Peyer's patch (tissue), 4 donors: ENCODE data around the gene HBQ1. TPM values are rescaled to one million over a fixed set of nuclear protein-coding genes. Genes with fewer than 3 reads are reported as not detected.
"Not testable (repeated sequence)": the region's sequence is repeated elsewhere in the genome, so short reads cannot be mapped to it uniquely, and the experiment has no call there.

ENCODE experiments used
- DNase-seq, 3 donors: peaks; one replicate each; pipeline ENCODE4 v3.0.0-alpha.2; 2017 to 2019
- H3K27ac ChIP-seq, 4 donors: fragments of 200-600 bp; sonication (generic); one replicate each; pipeline ENCODE4 v1.5.1; 2016 to 2019
- H3K27me3 ChIP-seq, 2 donors: fragments of 200-600 bp; sonication (generic); one replicate each; pipeline ENCODE4 v1.5.1; 2019
- H3K36me3 ChIP-seq, 3 donors: fragments of 200-600 bp; sonication (generic); one replicate each; pipeline ENCODE4 v1.5.1; 2016 to 2019
- H3K4me1 ChIP-seq, 4 donors: fragments of 200-600 bp; sonication (generic); one replicate each; pipeline ENCODE4 v1.5.1; 2016 to 2019
- H3K4me3 ChIP-seq, 4 donors: fragments of 200-600 bp; sonication (generic); 1 replicate in 3 of 4; 2 replicates in 1 of 4; pipeline ENCODE4 v1.5.1; 2016 to 2019; ENCODE audit warnings: mild to moderate bottlenecking in 1 of 4
- H3K9me3 ChIP-seq, 4 donors: fragments of 200-600 bp; sonication (generic); one replicate each; pipeline ENCODE4 v1.5.1; 2016 to 2019; ENCODE audit warnings: mild to moderate bottlenecking in 1 of 4
- POLR2A ChIP-seq, 2 donors: fragments of 450-650 bp; IDR thresholded peaks; one replicate each; pipeline ENCODE4 v1.5.1; 2017; ENCODE audit warnings: antibody characterized with exemption in 2 of 2, mild to moderate bottlenecking in 2 of 2, moderate library complexity in 2 of 2
- small RNA-seq, 2 donors: library from RNA; depleted of rRNA; stranded (forward); fragments of <200 nt; gene quantifications; one replicate each; pipeline ENCODE3, GENCODE V24; 2016
- total RNA-seq, 4 donors: library from RNA; depleted of rRNA; stranded (reverse); fragments of >200 nt; gene quantifications; one replicate each; pipeline ENCODE4 v1.1.0, GENCODE V29; 2016
- TF ChIP-seq, protein P1 (sequence below), 6 experiments: fragments of 450-650 bp in 4 of 6; fragments of 200-600 bp in 2 of 6; sonication (generic) in 1 of 6; IDR thresholded peaks; one replicate each; pipeline ENCODE4 v1.5.1; 2017 to 2019; ENCODE audit warnings: antibody characterized with exemption in 6 of 6, mild to moderate bottlenecking in 3 of 6, moderate library complexity in 1 of 6

The HBQ1 gene
- total RNA-seq, 4 donors from 2014 or later, result not detected

DNA sequence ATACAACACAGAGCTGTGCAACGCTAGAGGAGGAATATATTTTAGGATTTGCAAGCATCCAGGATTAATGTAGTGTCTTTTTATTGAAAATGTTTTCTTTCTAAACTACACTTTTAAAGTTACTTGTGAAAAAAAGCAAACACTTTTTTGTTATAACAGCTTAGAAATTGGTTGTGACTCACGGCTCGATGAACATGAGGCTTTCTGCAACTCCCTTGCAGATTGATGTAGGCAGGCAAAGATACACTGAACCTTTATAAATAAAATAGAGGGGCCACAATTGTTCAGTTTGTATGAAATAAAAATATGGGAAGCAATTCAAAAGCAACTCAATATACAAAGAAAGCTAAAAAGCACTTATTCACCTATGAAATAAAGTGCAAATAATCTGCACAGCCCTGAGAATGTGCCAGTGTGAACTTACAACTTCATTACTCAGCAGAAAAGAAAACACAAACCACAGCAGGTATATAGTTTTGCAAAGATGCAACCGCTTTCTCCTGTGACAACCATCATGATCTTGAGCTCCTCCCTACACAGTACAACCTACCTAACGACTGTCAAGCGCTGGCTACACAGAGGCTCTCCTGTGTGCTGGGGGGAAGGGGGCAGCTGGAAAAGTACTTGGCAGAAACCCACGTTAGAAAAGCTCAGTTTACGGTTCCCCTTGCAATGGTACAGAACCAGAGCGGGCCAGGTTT is 48.0 kb downstream of the HBQ1 start:
- TF ChIP-seq, protein P1, sequence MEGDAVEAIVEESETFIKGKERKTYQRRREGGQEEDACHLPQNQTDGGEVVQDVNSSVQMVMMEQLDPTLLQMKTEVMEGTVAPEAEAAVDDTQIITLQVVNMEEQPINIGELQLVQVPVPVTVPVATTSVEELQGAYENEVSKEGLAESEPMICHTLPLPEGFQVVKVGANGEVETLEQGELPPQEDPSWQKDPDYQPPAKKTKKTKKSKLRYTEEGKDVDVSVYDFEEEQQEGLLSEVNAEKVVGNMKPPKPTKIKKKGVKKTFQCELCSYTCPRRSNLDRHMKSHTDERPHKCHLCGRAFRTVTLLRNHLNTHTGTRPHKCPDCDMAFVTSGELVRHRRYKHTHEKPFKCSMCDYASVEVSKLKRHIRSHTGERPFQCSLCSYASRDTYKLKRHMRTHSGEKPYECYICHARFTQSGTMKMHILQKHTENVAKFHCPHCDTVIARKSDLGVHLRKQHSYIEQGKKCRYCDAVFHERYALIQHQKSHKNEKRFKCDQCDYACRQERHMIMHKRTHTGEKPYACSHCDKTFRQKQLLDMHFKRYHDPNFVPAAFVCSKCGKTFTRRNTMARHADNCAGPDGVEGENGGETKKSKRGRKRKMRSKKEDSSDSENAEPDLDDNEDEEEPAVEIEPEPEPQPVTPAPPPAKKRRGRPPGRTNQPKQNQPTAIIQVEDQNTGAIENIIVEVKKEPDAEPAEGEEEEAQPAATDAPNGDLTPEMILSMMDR (IDR thresholded peaks at IDR 0.05), result no peak
- TF ChIP-seq POLR2A (IDR thresholded peaks at IDR 0.05), result no peak
- H3K27me3 ChIP-seq, result no peaks in the 10 kb centered on the region
- peaks cover 0 to 45% (median 0%) of the 10 kb centered on the region in 3 donors for H3K36me3 ChIP-seq
- peak overlapping the region; percentile 73 to 83 (median 78) for H3K4me3 ChIP-seq
- H3K4me1 ChIP-seq, result peaks cover 0 to 23% (median 0%) of the 10 kb centered on the region in 4 donors
- no peaks in the 10 kb centered on the region for H3K9me3 ChIP-seq
- peak overlapping the region; percentile 96 to 98 (median 97) for H3K27ac ChIP-seq
- DNase-seq, result no peak

- peak; percentile 87 to 94 (median 90) for DNase-seq
- Histone ChIP-seq H3K36me3 (peaks cover 0 to 37% (median 0%) of the 10 kb centered on the region in 3 donors), H3K9me3 (no peaks in the 10 kb centered on the region), H3K4me1 (peaks cover 0 to 23% (median 0%) of the 10 kb centered on the region in 4 donors), H3K4me3 (peak within 1 kb of the TSS; percentile 73 to 83 (median 78)), H3K27me3 (no peaks in the 10 kb centered on the region), H3K27ac (peak within 1 kb of the TSS; percentile 96 to 98 (median 97))
- TF ChIP-seq POLR2A (IDR thresholded peaks at IDR 0.05), result peak; percentile 89 to 91
- TF ChIP-seq, protein P1 (IDR thresholded peaks at IDR 0.05), result peak in 1 of 6 experiments; percentile 10
Observed at GRCh38 chr16:228852-229730, 48.8 kb downstream of the HBQ1 start, which contains the start of gene LUC7L. Gene LUC7L (minus strand): TSS chr16:229449. CDS start chr16:229339, 110 bp downstream.

DNA sequence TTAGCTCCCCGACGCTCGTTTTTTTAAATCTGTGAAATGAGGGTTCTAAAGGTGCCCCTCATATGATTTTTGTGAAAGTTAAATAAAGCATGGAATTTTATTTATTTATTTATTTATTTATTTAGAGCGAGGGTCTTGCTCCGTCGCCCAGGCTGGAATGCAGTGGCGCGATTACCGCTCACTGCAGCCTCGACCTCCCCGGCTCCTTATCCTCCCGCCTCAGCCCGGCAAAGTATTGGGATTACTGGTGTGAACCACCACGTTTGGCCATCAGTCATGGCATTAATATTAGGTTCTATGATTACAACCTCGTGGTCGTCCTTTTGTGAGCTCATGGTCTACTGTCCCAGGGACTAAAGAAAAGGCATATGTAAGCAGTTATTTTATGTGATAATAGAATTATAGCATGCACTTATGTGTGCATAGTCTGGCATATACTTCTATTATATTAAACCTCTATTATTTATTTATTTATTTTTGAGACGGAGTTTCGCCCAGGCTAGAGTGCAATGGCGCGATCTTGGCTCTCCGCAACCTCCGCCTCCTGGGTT is 49.5 kb downstream of the HBQ1 start:
- Histone ChIP-seq H3K4me1 (peaks cover 0 to 23% (median 0%) of the 10 kb centered on the region in 4 donors), H3K36me3 (peaks cover 0 to 30% (median 0%) of the 10 kb centered on the region in 3 donors), H3K9me3 (no peaks in the 10 kb centered on the region), H3K27me3 (no peaks in the 10 kb centered on the region), H3K27ac (peak overlapping the region; percentile 96 to 98 (median 97)), H3K4me3 (peak overlapping the region in 3 of 4 donors; percentile 78 to 83 (median 78))
- no peak for TF ChIP-seq POLR2A (IDR thresholded peaks at IDR 0.05)
- peak in 1 of 3 donors; percentile 9 for DNase-seq

- H3K9me3 ChIP-seq, H3K4me3 ChIP-seq, H3K27me3 ChIP-seq, H3K27ac ChIP-seq: not testable (repeated sequence)
- H3K4me1 ChIP-seq, result peaks cover 0 to 24% (median 2%) of the 10 kb centered on the region in 4 donors
- peak in 1 of 3 donors; percentile 12 for DNase-seq
- peaks cover 0 to 24% (median 0%) of the 10 kb centered on the region in 3 donors for H3K36me3 ChIP-seq
Observed at GRCh38 chr16:230351-230750, 50.1 kb downstream of the HBQ1 start.

Small RNA genes within 50 kb of the gene (small RNA-seq; reads per million reads assigned to genes)
- gene RF00019, result 0 reads per million in 2 donors

Other genes with a start within 250 kb of the HBQ1 start
- gene POLR3K, start 126.9 kb upstream of the HBQ1 start, total RNA-seq, result 1 to 10 TPM; 2.5 to 6.3 (median 3.3) TPM
- 10 to 100 TPM in 3 of 4 donors, 1 to 10 TPM in 1; 8.7 to 17.6 (median 14.4) TPM for gene SNRNP25, start 126.6 kb upstream of the HBQ1 start, total RNA-seq
- gene RHBDF1, start 107.8 kb upstream of the HBQ1 start, total RNA-seq, result 10 to 100 TPM; 19.4 to 58.6 (median 41.1) TPM
- gene MPG, start 102.2 kb upstream of the HBQ1 start, total RNA-seq, result 10 to 100 TPM; 21.5 to 63.4 (median 44.7) TPM
- 10 to 100 TPM; 13.8 to 47.9 (median 28.3) TPM for gene NPRL3, start 41.8 kb upstream of the HBQ1 start, total RNA-seq
- gene HBZ, start 27.8 kb upstream of the HBQ1 start, total RNA-seq, result not detected
- gene HBM, start 14.5 kb upstream of the HBQ1 start, total RNA-seq, result not detected
- 1 to 10 TPM in 1 of 4 donors, not detected in 3; 9.1 TPM for gene HBA2, start 7.6 kb upstream of the HBQ1 start, total RNA-seq
- gene HBA1, start 3.8 kb upstream of the HBQ1 start, total RNA-seq, result not detected
- gene LUC7L, start 49.0 kb downstream of the HBQ1 start, total RNA-seq, result 100 to 1,000 TPM in 3 of 4 donors, 10 to 100 TPM in 1; 87.6 to 440 (median 156) TPM
- gene FAM234A, start 54.4 kb downstream of the HBQ1 start, total RNA-seq, result 100 to 1,000 TPM; 108 to 223 (median 166) TPM
- gene RGS11, start 95.5 kb downstream of the HBQ1 start, total RNA-seq, result 10 to 100 TPM in 3 of 4 donors, 1 to 10 TPM in 1; 6.1 to 16.5 (median 11.4) TPM
- 100 to 1,000 TPM in 1 of 4 donors, 10 to 100 TPM in 1, 1 to 10 TPM in 1, not detected in 1; 3.7 to 112 (median 67.5) TPM for gene ARHGDIG, start 100.1 kb downstream of the HBQ1 start, total RNA-seq
- 10 to 100 TPM in 2 of 4 donors, 1 to 10 TPM in 2; 1.7 to 29.2 (median 11.1) TPM for gene PDIA2, start 102.7 kb downstream of the HBQ1 start, total RNA-seq
- gene AXIN1, start 172.3 kb downstream of the HBQ1 start, total RNA-seq, result 10 to 100 TPM; 31.4 to 47.2 (median 37.3) TPM
- 10 to 100 TPM; 58.3 to 73.4 (median 61.3) TPM for gene MRPL28, start 190.1 kb downstream of the HBQ1 start, total RNA-seq
- gene PGAP6, start 201.5 kb downstream of the HBQ1 start, total RNA-seq, result 100 to 1,000 TPM; 130 to 211 (median 166) TPM
- 10 to 100 TPM in 3 of 4 donors, 1 to 10 TPM in 1; 9.6 to 65.2 (median 29.5) TPM for gene NME4, start 216.7 kb downstream of the HBQ1 start, total RNA-seq
- gene DECR2, start 221.4 kb downstream of the HBQ1 start, total RNA-seq, result 100 to 1,000 TPM in 2 of 4 donors, 10 to 100 TPM in 2; 32.2 to 154 (median 105) TPM
- 100 to 1,000 TPM in 2 of 4 donors, 10 to 100 TPM in 2; 55.5 to 136 (median 106) TPM for gene RAB11FIP3, start 245.2 kb downstream of the HBQ1 start, total RNA-seq